B cell (primary cell): ENCODE results near the gene VEZT. TPM values are rescaled to one million over a fixed set of nuclear protein-coding genes. Genes with fewer than 3 reads are reported as not detected.

ENCODE experiments used
- ATAC-seq: fragments of 200-7000 bp; cut with Tn5 transposase; one replicate; pipeline ENCODE4 v1.10.0; 2021; ENCODE audit warnings: low read depth, mild to moderate bottlenecking, moderate number of reproducible peaks, moderate library complexity
- CTCF ChIA-PET: fragments of 350-600 bp; sonication (Branson Sonifier 250); formaldehyde crosslinking; loops from one replicate; lab custom pipeline; 2021; ENCODE audit warnings: antibody characterized with exemption, inconsistent platforms; lab: Charles Lee
- POLR2A ChIA-PET: fragments of 350-600 bp; sonication (Branson Sonifier 250); formaldehyde crosslinking; loops from one replicate; lab custom pipeline; 2021; ENCODE audit warnings: antibody characterized with exemption; lab: Charles Lee
- DNase-seq: peaks from one replicate; pipeline ENCODE4 v3.0.0; 2013
- H2AFZ ChIP-seq: 2 replicates; pipeline ENCODE4 v1.6.1; 2012; ENCODE audit warnings: mild to moderate bottlenecking, low read depth, low read length; ENCODE audit not compliant: insufficient read depth, poor library complexity, severe bottlenecking
- H3K27ac ChIP-seq, 2 donors: 1 replicate in 1 of 2; 2 replicates in 1 of 2; pipeline ENCODE4 v1.5.1; 2012 to 2013; ENCODE audit warnings: low read length in 2 of 2, mild to moderate bottlenecking in 2 of 2, moderate library complexity in 1 of 2
- H3K27me3 ChIP-seq, 4 experiments: fragments of 200-600 bp in 1 of 4; sonication (generic) in 1 of 4; replicated peaks in 1 of 4; 1 replicate in 2 of 4; 2 replicates in 2 of 4; pipeline versions ENCODE4 v1.6.1 to v1.7.0; 2013 to 2016; ENCODE audit warnings: low read length in 3 of 4, mild to moderate bottlenecking in 2 of 4, mixed read lengths in 1 of 4, moderate library complexity in 1 of 4; ENCODE audit not compliant: insufficient read depth in 4 of 4, control insufficient read depth in 3 of 4; ENCODE audit errors: control extremely low read depth in 1 of 4
- H3K36me3 ChIP-seq, 2 experiments: replicated peaks in 1 of 2; 1 replicate in 1 of 2; 2 replicates in 1 of 2; pipeline versions ENCODE4 v1.6.1 to v1.7.1; 2013; ENCODE audit warnings: low read length in 1 of 2; ENCODE audit not compliant: insufficient read depth in 2 of 2, control insufficient read depth in 1 of 2; ENCODE audit errors: control extremely low read depth in 1 of 2, extremely low read depth in 1 of 2
- H3K4me1 ChIP-seq, 2 donors: fragments of 200-600 bp in 1 of 2; sonication (generic) in 1 of 2; 1 replicate in 1 of 2; 2 replicates in 1 of 2; pipeline versions ENCODE4 v1.5.1 to v1.6.1; 2013 to 2017; ENCODE audit warnings: low read length in 2 of 2; ENCODE audit not compliant: control insufficient read depth in 2 of 2, insufficient read depth in 2 of 2
- H3K4me2 ChIP-seq: replicated peaks from 2 replicates; pipeline ENCODE3; 2012; ENCODE audit warnings: mild to moderate bottlenecking, low read depth, low read length; ENCODE audit not compliant: poor library complexity, severe bottlenecking
- H3K4me3 ChIP-seq, 5 experiments: fragments of 200-600 bp in 1 of 5; sonication (generic) in 1 of 5; 1 replicate in 3 of 5; 2 replicates in 2 of 5; pipeline versions ENCODE4 v1.5.1 to v1.7.0; 2011 to 2016; ENCODE audit warnings: low read length in 4 of 5, mild to moderate bottlenecking in 4 of 5, low read depth in 2 of 5, control low read depth in 1 of 5, moderate library complexity in 1 of 5; ENCODE audit not compliant: insufficient read depth in 1 of 5; ENCODE audit errors: control extremely low read depth in 1 of 5, extremely low read depth in 1 of 5
- H3K79me2 ChIP-seq: fragments of 200-600 bp; sonication (generic); one replicate; pipeline ENCODE4 v1.6.0; 2016; ENCODE audit warnings: low read length; ENCODE audit not compliant: control insufficient read depth, insufficient read depth
- H3K9ac ChIP-seq: fragments of 200-600 bp; sonication (generic); 2 replicates; pipeline ENCODE4 v1.6.1; 2017; ENCODE audit warnings: mild to moderate bottlenecking, low read length, moderate library complexity
- H3K9me3 ChIP-seq, 3 donors: one replicate each; pipeline versions ENCODE4 v1.6.1 to v1.7.1; 2013; ENCODE audit warnings: low read length in 2 of 3; ENCODE audit not compliant: control insufficient read depth in 2 of 3, insufficient read depth in 1 of 3; ENCODE audit errors: control extremely low read depth in 1 of 3
- H4K20me1 ChIP-seq: 2 replicates; pipeline ENCODE4 v1.6.0; 2012; ENCODE audit warnings: mild to moderate bottlenecking, low read length; ENCODE audit not compliant: insufficient read depth, control insufficient read depth, poor library complexity, severe bottlenecking
- H3K27ac Mint-ChIP-seq: one replicate; pipeline ENCODE4 v1.8.0; 2021; ENCODE audit warnings: mixed read lengths
- H3K27me3 Mint-ChIP-seq: one replicate; pipeline ENCODE4 v1.8.0; 2021; ENCODE audit warnings: mixed read lengths
- H3K4me1 Mint-ChIP-seq: one replicate; pipeline ENCODE4 v1.8.0; 2021; ENCODE audit warnings: mixed read lengths
- H3K4me3 Mint-ChIP-seq: one replicate; pipeline ENCODE4 v1.8.0; 2021; ENCODE audit warnings: mixed read lengths
- H3K9me3 Mint-ChIP-seq: one replicate; pipeline ENCODE4 v1.8.0; 2022; ENCODE audit warnings: mixed read lengths; ENCODE audit not compliant: insufficient read depth
- EZH2 ChIP-seq: IDR thresholded peaks from 2 replicates; pipeline ENCODE4 v1.6.1; 2012; ENCODE audit warnings: borderline replicate concordance, low read depth, mild to moderate bottlenecking, moderate library complexity, low read length; ENCODE audit not compliant: insufficient read depth, poor library complexity, severe bottlenecking
- WGBS: methylation state at CpG from one replicate; pipeline ENCODE4 v1.1.5; 2013; ENCODE audit warnings: missing lambda C conversion rate; ENCODE audit not compliant: insufficient coverage; 5-methylcytosine and 5-hydroxymethylcytosine counted together
- intact Hi-C: fragments of 100-400 bp; cut with micrococcal nuclease; formaldehyde crosslinking; loops from one replicate; pipeline ENCODE4 v1.10.0; 2022
- polyA plus RNA-seq: library from polyadenylated mRNA; depleted of rRNA; stranded (reverse); fragments of >200 nt; gene quantifications from 2 replicates; pipeline ENCODE4 v1.2.3, GENCODE V29; 2012
- total RNA-seq, 2 donors: library from RNA; stranded (reverse); fragments of 120-200 nt in 1 of 2; gene quantifications; 1 replicate in 1 of 2; 2 replicates in 1 of 2; pipeline versions ENCODE4 v1.2.3 to v1.2.4, GENCODE V29; 2013 to 2022
- TF ChIP-seq, protein P1 (sequence below): fragments of 200-600 bp; IDR thresholded peaks from one replicate; pipeline ENCODE4 v1.8.0; 2022; ENCODE audit warnings: antibody characterized with exemption, mild to moderate bottlenecking

Gene VEZT
- total and polyA plus RNA-seq, 2 donors (not counting 1 experiment from before 2014, with no cell fraction given) = 19.9 to 61.8 TPM

GRCh38 chr12:95277139-95277538, 59.5 kb downstream of the VEZT start:
- H3K27ac Mint-ChIP-seq = no peak overlapping the region
- intact Hi-C loops = no loop called here
- no peaks in the 10 kb centered on the region for H3K4me1 Mint-ChIP-seq
- no peaks in the 10 kb centered on the region for H3K9me3 ChIP-seq
- no peak overlapping the region for H3K4me3 ChIP-seq
- no peaks in the 10 kb centered on the region for H3K27me3 ChIP-seq
- no peak overlapping the region for H3K9ac ChIP-seq
- WGBS = no CpG with 5 or more reads among the region's 1 CpG
- H3K79me2 ChIP-seq = no peaks in the 10 kb centered on the region
- TF ChIP-seq, protein P1, sequence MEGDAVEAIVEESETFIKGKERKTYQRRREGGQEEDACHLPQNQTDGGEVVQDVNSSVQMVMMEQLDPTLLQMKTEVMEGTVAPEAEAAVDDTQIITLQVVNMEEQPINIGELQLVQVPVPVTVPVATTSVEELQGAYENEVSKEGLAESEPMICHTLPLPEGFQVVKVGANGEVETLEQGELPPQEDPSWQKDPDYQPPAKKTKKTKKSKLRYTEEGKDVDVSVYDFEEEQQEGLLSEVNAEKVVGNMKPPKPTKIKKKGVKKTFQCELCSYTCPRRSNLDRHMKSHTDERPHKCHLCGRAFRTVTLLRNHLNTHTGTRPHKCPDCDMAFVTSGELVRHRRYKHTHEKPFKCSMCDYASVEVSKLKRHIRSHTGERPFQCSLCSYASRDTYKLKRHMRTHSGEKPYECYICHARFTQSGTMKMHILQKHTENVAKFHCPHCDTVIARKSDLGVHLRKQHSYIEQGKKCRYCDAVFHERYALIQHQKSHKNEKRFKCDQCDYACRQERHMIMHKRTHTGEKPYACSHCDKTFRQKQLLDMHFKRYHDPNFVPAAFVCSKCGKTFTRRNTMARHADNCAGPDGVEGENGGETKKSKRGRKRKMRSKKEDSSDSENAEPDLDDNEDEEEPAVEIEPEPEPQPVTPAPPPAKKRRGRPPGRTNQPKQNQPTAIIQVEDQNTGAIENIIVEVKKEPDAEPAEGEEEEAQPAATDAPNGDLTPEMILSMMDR = no peak
- ChIA-PET POLR2A (no interaction called here), CTCF (interaction anchor here (0.7 kb wide), 1 partner anchor 255 kb away, joined by 6 read pairs; no protein-coding TSS in a partner anchor)
- no peaks in the 10 kb centered on the region for H3K27me3 Mint-ChIP-seq
- peaks cover 7 to 48% of the 10 kb centered on the region in 2 experiments for H3K36me3 ChIP-seq
- no peaks in the 10 kb centered on the region for H3K4me1 ChIP-seq
- H3K4me2 ChIP-seq = no peak overlapping the region
- H4K20me1 ChIP-seq = no peaks in the 10 kb centered on the region
- H3K27ac ChIP-seq = no peak overlapping the region
- H3K4me3 Mint-ChIP-seq = no peak overlapping the region
- ATAC-seq (no peak), DNase-seq (no peak)
- no peak overlapping the region for H2AFZ ChIP-seq
- H3K9me3 Mint-ChIP-seq = no peaks in the 10 kb centered on the region

DNA sequence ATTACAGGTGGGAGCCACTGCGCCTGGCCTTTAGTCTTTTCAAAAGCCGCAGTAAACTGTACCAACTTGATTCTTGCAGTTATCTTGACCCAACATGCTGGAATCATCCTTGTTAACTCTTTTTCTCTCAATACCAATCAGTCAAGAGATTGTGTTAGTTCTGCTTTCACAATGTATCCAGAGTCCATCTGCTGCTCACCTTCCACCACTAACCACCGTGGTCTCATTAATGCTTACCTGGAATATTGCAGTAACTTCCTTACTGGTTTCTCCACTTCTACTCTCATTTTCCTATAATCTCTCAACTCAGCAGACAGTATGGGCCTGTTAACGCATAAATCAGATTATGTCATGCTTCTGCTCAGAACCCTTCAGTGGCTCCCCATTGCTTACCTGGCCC, 62.2 kb downstream of the VEZT start:
- TF ChIP-seq, protein P1 = no peak
- no peak for TF ChIP-seq EZH2
- ChIA-PET CTCF (interaction anchor here (0.5 kb wide), 1 partner anchor 207 kb away, joined by 3 read pairs; no protein-coding TSS in a partner anchor), POLR2A (no interaction called here)
- H3K27ac Mint-ChIP-seq = no peak overlapping the region
- no peak overlapping the region for H3K4me3 Mint-ChIP-seq
- H3K9me3 Mint-ChIP-seq = no peaks in the 10 kb centered on the region
- Histone ChIP-seq H3K4me1 (no peaks in the 10 kb centered on the region), H3K27me3 (no peaks in the 10 kb centered on the region), H3K9me3 (no peaks in the 10 kb centered on the region), H3K9ac (no peak overlapping the region), H4K20me1 (no peaks in the 10 kb centered on the region), H3K27ac (no peak overlapping the region), H3K4me2 (no peak overlapping the region), H3K79me2 (no peaks in the 10 kb centered on the region), H3K36me3 (peaks cover 3 to 62% of the 10 kb centered on the region in 2 experiments), H3K4me3 (no peak overlapping the region), H2AFZ (no peak overlapping the region)
- WGBS = 97% methylated on average over 4 of the region's 4 CpGs
- intact Hi-C loops = loop anchor here (10.0 kb wide), 2 partner anchors 165 to 205 kb away; no protein-coding TSS in a partner anchor
- DNase-seq (no peak), ATAC-seq (no peak)
- no peaks in the 10 kb centered on the region for H3K4me1 Mint-ChIP-seq
- H3K27me3 Mint-ChIP-seq = no peaks in the 10 kb centered on the region
